GM21576 (cell line): Measurements from ENCODE around the gene DUSP16.

Experiments used
- ATAC-seq: cut with Tn5 transposase; IDR thresholded peaks from one replicate; pipeline ENCODE4 v1.9.1; 2021; ENCODE audit warnings: mild to moderate bottlenecking, moderate library complexity; ENCODE audit not compliant: unreplicated experiment

Gene DUSP16

DNA sequence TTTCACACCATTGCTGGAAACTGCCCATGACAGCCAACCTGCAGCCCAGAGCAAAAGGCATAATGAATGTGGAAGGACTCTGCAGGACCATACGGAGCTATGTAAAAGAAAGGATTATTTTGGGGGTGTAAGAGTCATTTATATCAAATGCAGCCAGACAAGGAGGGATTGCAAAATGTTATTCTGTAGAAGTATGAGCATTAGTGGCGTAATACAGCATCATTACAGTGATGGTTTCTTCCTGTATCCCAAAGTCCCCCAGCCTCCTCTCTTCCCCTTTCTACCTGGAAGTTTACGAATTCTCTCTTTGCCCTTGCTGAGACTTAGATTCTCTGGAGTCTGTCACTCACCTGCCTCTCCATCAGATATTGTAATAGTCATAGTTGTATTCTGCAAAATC is 115.9 kb downstream of the DUSP16 start:
- no peak for ATAC-seq

- no peak for ATAC-seq
Measured at GRCh38 chr12:12445882-12446181, 116.8 kb downstream of the DUSP16 start.

GRCh38 chr12:12445165-12445881 is 117.3 kb downstream of the DUSP16 start:
- no peak for ATAC-seq

DNA sequence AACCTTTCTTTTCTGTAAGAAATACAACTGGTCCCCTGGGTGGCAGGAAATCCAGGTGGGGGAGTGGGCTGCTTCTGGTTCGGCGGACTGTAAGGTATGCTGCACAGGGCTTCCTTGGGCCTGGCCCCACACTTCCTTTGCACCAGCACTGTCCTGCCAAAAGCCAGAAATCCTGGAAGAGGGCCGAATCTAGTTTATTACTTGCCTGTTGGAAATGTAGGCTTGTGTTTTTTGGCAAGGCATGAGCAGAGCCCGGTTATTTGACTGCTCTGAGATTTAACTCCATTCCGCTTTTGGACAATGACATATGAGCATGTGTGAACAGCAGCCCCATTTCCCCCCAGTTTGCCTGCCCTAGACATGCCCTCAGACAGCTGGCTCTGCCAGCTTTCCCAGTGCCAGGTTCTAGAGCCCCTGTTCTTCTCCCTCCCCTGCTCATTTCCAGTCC is 119.2 kb downstream of the DUSP16 start:
- ATAC-seq = no peak

- ATAC-seq = no peak
Measured at GRCh38 chr12:12442548-12443071, 120.1 kb downstream of the DUSP16 start.

DNA sequence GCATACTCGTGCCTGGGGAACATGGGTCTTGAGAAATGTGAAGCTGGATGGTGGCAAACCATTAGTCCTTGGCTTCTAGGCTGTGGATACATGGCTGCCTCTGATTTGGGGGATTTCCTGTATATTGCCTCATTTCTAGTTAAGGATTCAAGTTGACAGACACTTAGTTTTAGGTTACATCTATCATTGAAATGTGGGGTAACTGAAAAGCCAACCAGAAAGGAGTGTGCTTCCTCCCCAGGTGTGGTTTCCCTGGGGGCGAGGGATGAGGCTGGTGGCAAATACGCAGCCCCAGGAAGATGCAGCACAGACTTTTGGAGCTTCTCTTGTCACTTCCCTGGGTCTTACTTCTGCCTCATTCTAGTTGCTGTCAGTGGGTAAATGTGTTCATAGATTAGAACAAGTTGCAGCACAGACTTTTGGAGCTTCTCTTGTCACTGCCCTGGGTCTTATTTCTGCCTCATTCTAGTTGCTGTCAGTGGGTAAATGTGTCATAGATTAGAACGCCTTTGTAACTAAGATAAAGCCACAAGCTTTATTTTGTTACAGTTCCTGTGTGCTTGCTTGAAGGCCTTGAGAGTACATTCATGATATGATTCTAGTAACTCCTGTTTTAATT is 120.7 kb downstream of the DUSP16 start:
- ATAC-seq = no peak

DNA sequence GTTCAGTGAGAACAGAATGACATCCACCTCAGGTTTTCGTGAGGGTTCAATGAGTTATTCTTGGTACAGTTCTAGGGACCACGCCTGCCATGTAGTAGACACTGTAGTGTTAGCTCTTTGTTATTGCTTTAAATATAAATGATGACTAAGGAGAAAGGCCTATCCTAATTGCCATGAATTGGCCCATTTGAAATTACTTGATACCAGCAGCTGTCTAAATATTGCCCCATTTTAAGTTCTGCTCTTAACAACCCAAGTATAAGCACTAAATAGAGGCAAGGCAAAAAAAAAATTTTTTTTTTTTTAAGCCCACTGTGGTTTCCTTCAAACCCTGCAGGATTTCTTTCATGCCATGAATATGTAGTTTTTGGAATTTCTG is 121.2 kb downstream of the DUSP16 start:
- no peak for ATAC-seq

DNA sequence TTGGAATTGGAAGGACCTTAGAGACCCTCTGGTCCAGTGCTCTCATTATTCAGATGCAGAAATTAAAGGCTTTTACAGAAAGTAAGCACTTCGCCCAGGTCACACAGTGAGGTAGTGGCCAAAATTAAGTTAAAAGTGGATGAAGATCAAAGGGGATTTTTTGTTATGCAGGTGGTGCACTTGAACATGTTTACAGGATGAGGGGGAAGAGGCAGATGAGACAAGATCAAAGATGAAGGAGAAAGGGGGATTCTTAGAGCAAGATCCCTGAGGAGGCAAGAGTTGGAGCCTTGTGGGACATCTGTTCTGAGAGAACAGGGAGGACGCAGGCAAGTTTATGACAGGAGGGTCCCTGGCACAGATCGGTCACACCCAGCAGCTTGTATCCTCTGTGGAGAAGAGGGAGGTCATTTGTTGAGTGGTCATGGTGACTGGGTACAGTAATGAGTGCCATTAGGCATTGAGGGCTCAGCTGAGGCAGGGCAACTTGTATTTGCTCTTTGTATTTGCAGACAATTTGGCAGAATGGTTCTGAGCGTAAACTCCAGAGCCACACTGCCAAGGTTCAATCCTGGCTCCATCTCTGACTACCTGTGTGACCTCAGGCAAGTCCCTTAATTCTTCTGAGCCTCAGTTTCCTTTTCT is 121.8 kb downstream of the DUSP16 start:
- no peak for ATAC-seq

DNA sequence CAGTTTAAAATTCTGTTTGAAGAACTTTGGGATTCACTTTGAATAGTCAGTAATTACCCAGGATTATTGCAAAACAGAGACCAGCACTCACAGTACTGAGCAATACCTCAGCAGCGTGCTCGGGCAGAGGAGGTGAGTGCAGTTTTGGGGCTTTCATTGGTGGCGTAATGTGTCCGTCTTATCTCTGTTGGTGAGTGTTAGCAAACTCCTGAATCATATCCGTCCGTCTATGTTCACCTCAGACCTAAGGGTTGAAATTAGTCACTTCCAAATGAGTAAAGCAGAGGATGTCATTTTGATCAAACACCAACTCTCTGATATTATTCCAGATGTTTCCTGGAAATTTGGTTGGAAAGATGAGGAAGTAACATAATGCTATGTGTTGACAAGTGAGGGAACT is 123.0 kb downstream of the DUSP16 start:
- no peak for ATAC-seq

DNA sequence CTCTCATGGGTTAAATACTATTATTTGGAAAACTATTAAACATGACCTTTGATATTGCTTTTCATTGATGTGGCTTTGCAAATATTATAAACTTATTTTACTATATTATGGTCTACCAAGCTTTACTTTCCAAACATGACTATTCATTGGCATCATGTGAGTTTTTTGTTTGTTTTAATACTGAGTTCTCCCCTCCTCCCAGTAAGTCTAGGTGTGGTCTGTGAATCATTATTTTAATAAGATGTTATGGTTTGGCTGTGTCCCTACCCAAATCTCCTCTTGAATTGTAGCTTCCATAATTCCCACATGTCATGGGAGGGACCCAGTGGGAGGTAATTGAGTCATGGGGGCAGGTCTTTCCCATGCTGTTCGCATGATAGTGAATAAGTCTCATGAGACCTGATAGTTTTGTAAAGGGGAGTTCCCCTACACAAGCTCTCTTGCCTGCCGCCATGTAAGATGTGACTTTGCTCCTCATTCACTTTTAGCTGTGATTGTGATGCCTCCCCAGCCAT is 125.8 kb downstream of the DUSP16 start:
- no peak for ATAC-seq

DNA sequence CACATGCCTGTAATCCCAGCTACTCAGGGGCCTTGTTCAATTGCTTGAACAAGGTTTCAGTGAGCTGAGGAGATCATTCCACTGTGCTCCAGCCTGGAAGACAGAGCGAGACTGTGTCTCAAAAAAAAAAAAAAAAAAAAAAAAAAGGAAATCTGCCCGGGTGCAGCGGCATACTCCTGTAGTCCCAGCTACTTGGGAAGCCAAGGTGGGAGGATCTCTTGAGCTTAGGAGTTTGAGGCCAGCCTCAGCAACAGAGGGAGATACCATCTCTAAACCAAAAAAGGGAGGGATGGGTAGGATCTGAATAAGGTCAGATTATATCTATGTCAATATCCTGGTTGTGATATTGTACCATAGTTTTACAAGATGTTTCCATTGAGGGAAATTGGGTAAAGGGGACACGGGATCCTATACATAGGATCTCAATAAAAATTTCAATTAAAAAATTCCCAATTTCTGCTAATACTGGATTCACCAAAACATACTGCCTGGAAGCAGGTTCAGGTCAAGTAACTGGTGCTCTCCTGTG is 129.4 kb downstream of the DUSP16 start:
- ATAC-seq = no peak

DNA sequence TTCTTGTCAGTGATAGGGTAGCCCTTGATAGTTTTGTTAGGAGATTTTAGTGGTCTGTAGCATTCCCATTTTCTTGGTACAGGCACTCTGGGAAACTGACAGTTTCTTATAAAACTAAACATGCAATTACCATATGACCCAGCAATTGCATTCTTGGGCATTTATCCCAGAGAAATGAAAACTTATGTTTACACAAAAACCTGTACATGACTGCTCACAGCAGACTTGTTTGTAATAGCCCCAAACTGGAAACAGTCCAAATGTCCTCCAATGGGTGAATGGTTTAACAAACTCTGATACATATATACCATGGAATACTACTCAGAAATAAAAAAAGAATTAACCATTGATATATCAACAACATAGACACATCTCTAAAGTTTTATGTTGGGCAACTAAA is 130.3 kb downstream of the DUSP16 start:
- ATAC-seq = no peak

- no peak for ATAC-seq
Measured at GRCh38 chr12:12428961-12429657, 133.6 kb downstream of the DUSP16 start.

- no peak for ATAC-seq
Measured at GRCh38 chr12:12428047-12428446, 134.6 kb downstream of the DUSP16 start.

- no peak for ATAC-seq
Measured at GRCh38 chr12:12427568-12427967, 135.1 kb downstream of the DUSP16 start.

GRCh38 chr12:12425616-12426015 is 137.0 kb downstream of the DUSP16 start:
- ATAC-seq = no peak

- no peak for ATAC-seq
Measured at GRCh38 chr12:12425001-12425400, 137.7 kb downstream of the DUSP16 start.
